K562 (cell line): ENCODE results near the gene KCNK1. TPM values are rescaled to one million over a fixed set of nuclear protein-coding genes. Genes with fewer than 3 reads are reported as not detected.

Experiments used
- CBX5 ChIP-seq: IDR thresholded peaks from 2 replicates; pipeline ENCODE4 v1.6.1; 2014; ENCODE audit warnings: low read depth, borderline replicate concordance
- CREBBP ChIP-seq: IDR thresholded peaks from one replicate; pipeline ENCODE4 v1.6.1; 2012; ENCODE audit warnings: low read depth, mild to moderate bottlenecking, control low read depth, inconsistent platforms, low read length
- HDAC6 ChIP-seq: IDR thresholded peaks from 2 replicates; pipeline ENCODE4 v1.6.1; 2012; ENCODE audit warnings: low read depth, mild to moderate bottlenecking, control low read depth, inconsistent platforms, low read length, moderate library complexity
- ILK ChIP-seq: fragments of 450-650 bp; IDR thresholded peaks from 2 replicates; pipeline ENCODE4 v1.6.1; 2016; ENCODE audit warnings: missing genetic modification characterization, low read depth, mild to moderate bottlenecking, missing compliant biosample characterization, moderate library complexity, borderline replicate concordance
- LEF1 ChIP-seq: fragments of 450-650 bp; IDR thresholded peaks from 2 replicates; pipeline ENCODE4 v1.6.1; 2016; ENCODE audit warnings: mild to moderate bottlenecking
- MAFG ChIP-seq: fragments of 450-650 bp; conservative IDR thresholded peaks from 2 replicates; pipeline ENCODE4 v1.6.1; 2016; ENCODE audit warnings: missing genetic modification characterization, missing compliant biosample characterization
- MCM3 ChIP-seq: fragments of 450-650 bp; IDR thresholded peaks from 2 replicates; pipeline ENCODE4 v1.6.1; 2016
- MEF2A ChIP-seq: IDR thresholded peaks from 2 replicates; pipeline ENCODE4 v1.6.1; 2011; ENCODE audit warnings: low read depth, mild to moderate bottlenecking, low read length, moderate library complexity; ENCODE audit not compliant: control insufficient read depth
- MTA1 ChIP-seq: fragments of 450-650 bp; IDR thresholded peaks from 2 replicates; pipeline ENCODE4 v1.6.1; 2017; ENCODE audit warnings: borderline replicate concordance
- NELFE ChIP-seq: IDR thresholded peaks from 2 replicates; pipeline ENCODE4 v1.6.1; 2011; ENCODE audit warnings: mild to moderate bottlenecking; ENCODE audit not compliant: insufficient read depth, insufficient read length
- POLR2AphosphoS2 ChIP-seq: IDR thresholded peaks from 2 replicates; pipeline ENCODE4 v1.6.1; 2012; ENCODE audit warnings: low read length, improper control_type of control experiment
- RBM22 ChIP-seq: fragments of 200-400 bp; formaldehyde crosslinking; IDR thresholded peaks from 2 replicates; pipeline ENCODE4 v1.6.1; 2018; ENCODE audit warnings: low read length, low read depth; ENCODE audit not compliant: poor library complexity, severe bottlenecking
- RUNX1 ChIP-seq: sonication (generic); IDR thresholded peaks from 2 replicates; pipeline ENCODE4 v1.6.1; 2016; ENCODE audit warnings: antibody characterized with exemption, low read depth
- SIX5 ChIP-seq, 2 experiments: IDR thresholded peaks; 2 replicates each; pipeline ENCODE4 v1.6.1; 2011; ENCODE audit warnings: low read length in 2 of 2, borderline replicate concordance in 1 of 2, low read depth in 1 of 2, mild to moderate bottlenecking in 1 of 2, moderate library complexity in 1 of 2; ENCODE audit not compliant: insufficient read depth in 1 of 2
- TEAD1 ChIP-seq, 2 experiments: fragments of 450-650 bp in 1 of 2; sonication (generic) in 1 of 2; formaldehyde crosslinking; IDR thresholded peaks; 2 replicates each; pipeline versions ENCODE4 v1.4.0 to v1.8.0; 2020 to 2022; ENCODE audit warnings: mild to moderate bottlenecking in 2 of 2, missing genetic modification reagents in 1 of 2
- ZFP36 ChIP-seq: fragments of 150-350 bp; IDR thresholded peaks from 2 replicates; pipeline ENCODE4 v1.6.1; 2018; ENCODE audit warnings: low read length, low read depth; ENCODE audit not compliant: partially characterized antibody
- ZNF12 ChIP-seq: sonication (generic); formaldehyde crosslinking; IDR thresholded peaks from 2 replicates; pipeline ENCODE4 v1.4.0; 2020; ENCODE audit warnings: mild to moderate bottlenecking, missing genetic modification reagents
- ZNF274 ChIP-seq: IDR thresholded peaks from 2 replicates; pipeline ENCODE4 v1.6.1; 2011; ENCODE audit warnings: low read depth, mild to moderate bottlenecking, low read length, moderate library complexity, borderline replicate concordance
- polyA plus RNA-seq, 8 experiments: library from polyadenylated mRNA; depleted of rRNA in 4 of 8; stranded (reverse) in 5 of 8; unstranded in 3 of 8; fragments of >200 nt; fragmentation: Nextera tagmentation in 2 of 8; fragmentation: Illumina TruSeq in 1 of 8; extraction: Ambion mirVana in 2 of 8; extraction: Trizol in 1 of 8; gene quantifications; 2 replicates each; pipeline versions ENCODE4 v1.2.1 to v1.2.3, GENCODE V29; 2011 to 2014; ENCODE audit warnings: inconsistent platforms in 1 of 8, missing spikeins in 1 of 8
- total RNA-seq, 7 experiments: library from RNA; depleted of rRNA in 6 of 7; stranded (reverse); fragments of >200 nt in 6 of 7; fragmentation: Illumina TruSeq in 2 of 7; extraction: Trizol in 2 of 7; gene quantifications; 2 replicates each; pipeline versions ENCODE4 v1.2.1 to v1.2.3, GENCODE V29; 2011 to 2021; ENCODE audit warnings: low replicate concordance in 1 of 7
- TF ChIP-seq, protein P1 (sequence below), 2 experiments: fragments of 450-650 bp in 1 of 2; IDR thresholded peaks; 2 replicates each; pipeline ENCODE4 v1.6.1; 2011 to 2017; ENCODE audit warnings: low read depth in 2 of 2, antibody characterized with exemption in 1 of 2, borderline replicate concordance in 1 of 2, low read length in 1 of 2, mild to moderate bottlenecking in 1 of 2, mixed read lengths in 1 of 2; ENCODE audit not compliant: control insufficient read depth in 1 of 2
- TF ChIP-seq, protein P2 (sequence below): IDR thresholded peaks from 2 replicates; pipeline ENCODE4 v1.6.1; 2011; ENCODE audit not compliant: insufficient read length; ENCODE audit errors: extremely low read depth
- TF ChIP-seq, protein P3 (sequence below): fragments of 250-450 bp; sonication (Bioruptor Pico); IDR thresholded peaks from 2 replicates; pipeline ENCODE4 v1.5.0; 2020; ENCODE audit warnings: mild to moderate bottlenecking, borderline replicate concordance

The KCNK1 gene
- total and polyA plus RNA-seq, 9 of the 15 experiments (the other 6 are each of a cell fraction or from before 2014, with no cell fraction given), result 3.1 to 22.7 (median 6.0) TPM

DNA sequence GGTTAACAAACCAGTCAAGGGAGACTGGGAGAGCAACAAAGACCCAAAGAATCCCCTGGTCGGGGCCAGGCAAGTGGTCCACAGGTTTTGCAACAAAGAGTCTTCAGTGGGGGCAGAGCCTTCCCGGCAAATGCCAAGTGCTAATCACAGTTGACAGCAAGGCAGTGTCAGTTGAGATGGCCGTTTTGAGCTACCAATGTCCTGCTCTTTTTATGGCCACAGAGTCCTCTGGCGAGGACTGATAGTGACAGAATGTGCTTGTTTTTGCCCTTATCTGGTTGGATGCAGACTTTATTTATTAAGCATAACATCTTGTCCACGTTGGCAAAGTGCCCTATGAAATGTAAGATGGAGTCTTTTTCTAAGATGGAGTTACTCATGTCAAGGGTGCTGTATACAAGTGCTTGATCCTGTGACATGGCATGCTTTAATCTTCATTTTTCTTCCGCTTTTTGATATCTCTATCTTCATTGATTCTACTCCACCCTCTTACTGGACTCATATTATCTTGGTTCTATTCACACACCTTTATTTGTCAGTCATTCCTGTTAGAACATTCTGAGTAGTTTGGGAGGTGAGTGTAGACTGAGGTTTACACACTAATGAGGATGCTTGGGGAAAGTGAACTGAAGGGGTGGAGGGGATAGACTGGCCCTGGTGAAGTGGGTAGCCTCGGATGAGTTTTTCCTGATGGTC, 51.8 kb downstream of the KCNK1 start (continued):
- TF ChIP-seq, protein P1, sequence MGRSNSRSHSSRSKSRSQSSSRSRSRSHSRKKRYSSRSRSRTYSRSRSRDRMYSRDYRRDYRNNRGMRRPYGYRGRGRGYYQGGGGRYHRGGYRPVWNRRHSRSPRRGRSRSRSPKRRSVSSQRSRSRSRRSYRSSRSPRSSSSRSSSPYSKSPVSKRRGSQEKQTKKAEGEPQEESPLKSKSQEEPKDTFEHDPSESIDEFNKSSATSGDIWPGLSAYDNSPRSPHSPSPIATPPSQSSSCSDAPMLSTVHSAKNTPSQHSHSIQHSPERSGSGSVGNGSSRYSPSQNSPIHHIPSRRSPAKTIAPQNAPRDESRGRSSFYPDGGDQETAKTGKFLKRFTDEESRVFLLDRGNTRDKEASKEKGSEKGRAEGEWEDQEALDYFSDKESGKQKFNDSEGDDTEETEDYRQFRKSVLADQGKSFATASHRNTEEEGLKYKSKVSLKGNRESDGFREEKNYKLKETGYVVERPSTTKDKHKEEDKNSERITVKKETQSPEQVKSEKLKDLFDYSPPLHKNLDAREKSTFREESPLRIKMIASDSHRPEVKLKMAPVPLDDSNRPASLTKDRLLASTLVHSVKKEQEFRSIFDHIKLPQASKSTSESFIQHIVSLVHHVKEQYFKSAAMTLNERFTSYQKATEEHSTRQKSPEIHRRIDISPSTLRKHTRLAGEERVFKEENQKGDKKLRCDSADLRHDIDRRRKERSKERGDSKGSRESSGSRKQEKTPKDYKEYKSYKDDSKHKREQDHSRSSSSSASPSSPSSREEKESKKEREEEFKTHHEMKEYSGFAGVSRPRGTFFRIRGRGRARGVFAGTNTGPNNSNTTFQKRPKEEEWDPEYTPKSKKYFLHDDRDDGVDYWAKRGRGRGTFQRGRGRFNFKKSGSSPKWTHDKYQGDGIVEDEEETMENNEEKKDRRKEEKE (IDR thresholded peaks at IDR 0.05; ENCODE audit: borderline replicate concordance in 1 of 2, control insufficient read depth in 1 of 2, low read depth in 2 of 2, low read length in 1 of 2), result no peak; a peak in 1 of 4 replicates
- TF ChIP-seq CBX5, result 0 out of 2 replicates have a peak, but pooled peaks have one; percentile 71
- peak; percentile 93 for TF ChIP-seq MTA1
- no peak for TF ChIP-seq HDAC6
- peak in 1 of 2 experiments; percentile 100; a peak in 3 of 4 replicates for TF ChIP-seq TEAD1 (CRISPR knock-in tag; IDR thresholded peaks at IDR 0.05)
- no peak for TF ChIP-seq RUNX1
- TF ChIP-seq RBM22, result no peak
- peak; percentile 73 for TF ChIP-seq MEF2A
- no peak for TF ChIP-seq POLR2AphosphoS2
- TF ChIP-seq, protein P2, sequence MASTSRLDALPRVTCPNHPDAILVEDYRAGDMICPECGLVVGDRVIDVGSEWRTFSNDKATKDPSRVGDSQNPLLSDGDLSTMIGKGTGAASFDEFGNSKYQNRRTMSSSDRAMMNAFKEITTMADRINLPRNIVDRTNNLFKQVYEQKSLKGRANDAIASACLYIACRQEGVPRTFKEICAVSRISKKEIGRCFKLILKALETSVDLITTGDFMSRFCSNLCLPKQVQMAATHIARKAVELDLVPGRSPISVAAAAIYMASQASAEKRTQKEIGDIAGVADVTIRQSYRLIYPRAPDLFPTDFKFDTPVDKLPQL, result no peak
- TF ChIP-seq ZNF274, result no peak
- TF ChIP-seq ZFP36, result peak; percentile 18
- no peak for TF ChIP-seq CREBBP
- no peak for TF ChIP-seq ZNF12 (CRISPR knock-in tag)
- no peak for TF ChIP-seq SIX5 (IDR thresholded peaks at IDR 0.05; ENCODE audit: borderline replicate concordance in 1 of 2, insufficient read depth in 1 of 2, low read depth in 1 of 2, low read length in 2 of 2)
- peak; percentile 100 for TF ChIP-seq ILK (tag)
- TF ChIP-seq, protein P3, sequence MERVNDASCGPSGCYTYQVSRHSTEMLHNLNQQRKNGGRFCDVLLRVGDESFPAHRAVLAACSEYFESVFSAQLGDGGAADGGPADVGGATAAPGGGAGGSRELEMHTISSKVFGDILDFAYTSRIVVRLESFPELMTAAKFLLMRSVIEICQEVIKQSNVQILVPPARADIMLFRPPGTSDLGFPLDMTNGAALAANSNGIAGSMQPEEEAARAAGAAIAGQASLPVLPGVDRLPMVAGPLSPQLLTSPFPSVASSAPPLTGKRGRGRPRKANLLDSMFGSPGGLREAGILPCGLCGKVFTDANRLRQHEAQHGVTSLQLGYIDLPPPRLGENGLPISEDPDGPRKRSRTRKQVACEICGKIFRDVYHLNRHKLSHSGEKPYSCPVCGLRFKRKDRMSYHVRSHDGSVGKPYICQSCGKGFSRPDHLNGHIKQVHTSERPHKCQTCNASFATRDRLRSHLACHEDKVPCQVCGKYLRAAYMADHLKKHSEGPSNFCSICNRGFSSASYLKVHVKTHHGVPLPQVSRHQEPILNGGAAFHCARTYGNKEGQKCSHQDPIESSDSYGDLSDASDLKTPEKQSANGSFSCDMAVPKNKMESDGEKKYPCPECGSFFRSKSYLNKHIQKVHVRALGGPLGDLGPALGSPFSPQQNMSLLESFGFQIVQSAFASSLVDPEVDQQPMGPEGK (CRISPR knock-in tag), result peak; percentile 100
- TF ChIP-seq MCM3, result no peak
- TF ChIP-seq LEF1, result peak; percentile 81
- TF ChIP-seq MAFG (tag), result peak; percentile 98
- no peak for TF ChIP-seq NELFE
